Measurements from ENCODE around the gene SPTSSB. TPM values are rescaled to one million over a fixed set of nuclear protein-coding genes. Genes with fewer than 3 reads are reported as not detected.

Gene SPTSSB
- total and polyA plus RNA-seq, 2 experiments from 2014 or later = 23.5 to 33.5 TPM

DNA sequence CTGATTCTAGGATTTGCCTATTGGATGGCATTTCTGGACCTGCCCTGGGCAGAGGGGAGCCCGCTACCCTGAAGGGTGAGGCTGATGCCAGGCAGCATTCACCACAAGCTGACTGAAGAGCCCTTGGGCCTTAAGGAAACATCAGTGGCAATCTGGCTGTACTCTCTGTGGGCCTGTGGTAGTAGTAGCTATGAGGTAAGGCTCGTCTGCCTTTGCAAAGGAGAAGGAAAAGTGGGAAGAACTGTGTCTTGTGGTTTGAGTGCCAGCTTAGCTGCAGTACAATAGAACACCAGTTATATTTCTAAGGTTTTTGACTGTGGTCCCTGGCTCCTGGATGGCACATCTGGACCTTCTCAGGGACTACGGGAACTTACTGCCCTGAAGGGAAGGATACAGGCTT, 51.5 kb downstream of the SPTSSB start (continued):
- TF ChIP-seq, protein P1, sequence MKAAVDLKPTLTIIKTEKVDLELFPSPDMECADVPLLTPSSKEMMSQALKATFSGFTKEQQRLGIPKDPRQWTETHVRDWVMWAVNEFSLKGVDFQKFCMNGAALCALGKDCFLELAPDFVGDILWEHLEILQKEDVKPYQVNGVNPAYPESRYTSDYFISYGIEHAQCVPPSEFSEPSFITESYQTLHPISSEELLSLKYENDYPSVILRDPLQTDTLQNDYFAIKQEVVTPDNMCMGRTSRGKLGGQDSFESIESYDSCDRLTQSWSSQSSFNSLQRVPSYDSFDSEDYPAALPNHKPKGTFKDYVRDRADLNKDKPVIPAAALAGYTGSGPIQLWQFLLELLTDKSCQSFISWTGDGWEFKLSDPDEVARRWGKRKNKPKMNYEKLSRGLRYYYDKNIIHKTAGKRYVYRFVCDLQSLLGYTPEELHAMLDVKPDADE (IDR thresholded peaks at IDR 0.05) = no peak
- TF ChIP-seq, protein P2, sequence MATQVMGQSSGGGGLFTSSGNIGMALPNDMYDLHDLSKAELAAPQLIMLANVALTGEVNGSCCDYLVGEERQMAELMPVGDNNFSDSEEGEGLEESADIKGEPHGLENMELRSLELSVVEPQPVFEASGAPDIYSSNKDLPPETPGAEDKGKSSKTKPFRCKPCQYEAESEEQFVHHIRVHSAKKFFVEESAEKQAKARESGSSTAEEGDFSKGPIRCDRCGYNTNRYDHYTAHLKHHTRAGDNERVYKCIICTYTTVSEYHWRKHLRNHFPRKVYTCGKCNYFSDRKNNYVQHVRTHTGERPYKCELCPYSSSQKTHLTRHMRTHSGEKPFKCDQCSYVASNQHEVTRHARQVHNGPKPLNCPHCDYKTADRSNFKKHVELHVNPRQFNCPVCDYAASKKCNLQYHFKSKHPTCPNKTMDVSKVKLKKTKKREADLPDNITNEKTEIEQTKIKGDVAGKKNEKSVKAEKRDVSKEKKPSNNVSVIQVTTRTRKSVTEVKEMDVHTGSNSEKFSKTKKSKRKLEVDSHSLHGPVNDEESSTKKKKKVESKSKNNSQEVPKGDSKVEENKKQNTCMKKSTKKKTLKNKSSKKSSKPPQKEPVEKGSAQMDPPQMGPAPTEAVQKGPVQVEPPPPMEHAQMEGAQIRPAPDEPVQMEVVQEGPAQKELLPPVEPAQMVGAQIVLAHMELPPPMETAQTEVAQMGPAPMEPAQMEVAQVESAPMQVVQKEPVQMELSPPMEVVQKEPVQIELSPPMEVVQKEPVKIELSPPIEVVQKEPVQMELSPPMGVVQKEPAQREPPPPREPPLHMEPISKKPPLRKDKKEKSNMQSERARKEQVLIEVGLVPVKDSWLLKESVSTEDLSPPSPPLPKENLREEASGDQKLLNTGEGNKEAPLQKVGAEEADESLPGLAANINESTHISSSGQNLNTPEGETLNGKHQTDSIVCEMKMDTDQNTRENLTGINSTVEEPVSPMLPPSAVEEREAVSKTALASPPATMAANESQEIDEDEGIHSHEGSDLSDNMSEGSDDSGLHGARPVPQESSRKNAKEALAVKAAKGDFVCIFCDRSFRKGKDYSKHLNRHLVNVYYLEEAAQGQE (IDR thresholded peaks at IDR 0.05; ENCODE audit: unreplicated experiment) = no peak
- no peak for TF ChIP-seq NANOG (IDR thresholded peaks at IDR 0.05; ENCODE audit: borderline replicate concordance)
- TF ChIP-seq, protein P3, sequence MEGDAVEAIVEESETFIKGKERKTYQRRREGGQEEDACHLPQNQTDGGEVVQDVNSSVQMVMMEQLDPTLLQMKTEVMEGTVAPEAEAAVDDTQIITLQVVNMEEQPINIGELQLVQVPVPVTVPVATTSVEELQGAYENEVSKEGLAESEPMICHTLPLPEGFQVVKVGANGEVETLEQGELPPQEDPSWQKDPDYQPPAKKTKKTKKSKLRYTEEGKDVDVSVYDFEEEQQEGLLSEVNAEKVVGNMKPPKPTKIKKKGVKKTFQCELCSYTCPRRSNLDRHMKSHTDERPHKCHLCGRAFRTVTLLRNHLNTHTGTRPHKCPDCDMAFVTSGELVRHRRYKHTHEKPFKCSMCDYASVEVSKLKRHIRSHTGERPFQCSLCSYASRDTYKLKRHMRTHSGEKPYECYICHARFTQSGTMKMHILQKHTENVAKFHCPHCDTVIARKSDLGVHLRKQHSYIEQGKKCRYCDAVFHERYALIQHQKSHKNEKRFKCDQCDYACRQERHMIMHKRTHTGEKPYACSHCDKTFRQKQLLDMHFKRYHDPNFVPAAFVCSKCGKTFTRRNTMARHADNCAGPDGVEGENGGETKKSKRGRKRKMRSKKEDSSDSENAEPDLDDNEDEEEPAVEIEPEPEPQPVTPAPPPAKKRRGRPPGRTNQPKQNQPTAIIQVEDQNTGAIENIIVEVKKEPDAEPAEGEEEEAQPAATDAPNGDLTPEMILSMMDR (conservative IDR thresholded peaks at IDR 0.05; ENCODE audit: low read depth in 2 of 2) = no peak

DNA sequence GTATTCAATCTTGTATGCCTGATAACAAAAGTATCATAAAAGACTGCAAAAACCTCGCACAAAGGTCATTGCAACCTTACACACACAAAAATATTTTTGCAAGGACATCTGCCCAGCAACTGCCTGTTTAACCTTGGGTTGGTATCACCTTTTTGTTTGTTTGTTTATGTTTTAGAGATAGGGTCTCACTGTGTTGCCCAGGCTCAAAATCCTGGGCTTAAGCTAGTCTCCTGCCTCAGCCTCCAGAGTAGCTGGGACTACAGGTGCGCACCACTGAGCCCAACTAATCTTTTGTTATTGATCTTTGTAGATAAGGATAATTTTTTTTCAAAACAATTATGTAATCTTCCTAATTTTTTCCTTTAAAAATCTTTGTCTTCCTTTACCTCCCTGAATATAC, 54.2 kb downstream of the SPTSSB start:
- Histone ChIP-seq H3K4me2 (no peak overlapping the region), H3K27ac (ENCODE audit: low read depth) (no peak overlapping the region), H3K36me3 (ENCODE audit: insufficient read depth) (no peaks in the 10 kb centered on the region), H3F3A (replicated peaks; ENCODE audit: low read depth) (no peaks in the 10 kb centered on the region), H3K4me3 (no peak overlapping the region), H2AFZ (no peak overlapping the region), H4K20me1 (replicated peaks; ENCODE audit: insufficient read depth) (no peaks in the 10 kb centered on the region), H3K27me3 (ENCODE audit: insufficient read depth) (no peaks in the 10 kb centered on the region), H3K9me2 (ENCODE audit: insufficient read depth) (peaks cover 16% of the 10 kb centered on the region; the same call in 1 of the 2 replicates), H3K4me1 (ENCODE audit: insufficient read depth) (no peaks in the 10 kb centered on the region), H3K79me2 (replicated peaks; ENCODE audit: insufficient read depth) (no peaks in the 10 kb centered on the region)
- H3K27me3 Mint-ChIP-seq (ENCODE audit: insufficient read depth, low read depth, poor library complexity) = peaks cover 2% of the 10 kb centered on the region
- no peaks in the 10 kb centered on the region for H3K36me3 Mint-ChIP-seq (ENCODE audit: low read depth)
- DNase-seq (ENCODE audit: low spot score) (no peak), ATAC-seq (no peak)
- no peak overlapping the region for H3K4me3 Mint-ChIP-seq
- H3K4me1 Mint-ChIP-seq = no peaks in the 10 kb centered on the region
- H3K27ac Mint-ChIP-seq = no peak overlapping the region
- H3K9me3 Mint-ChIP-seq = no peaks in the 10 kb centered on the region; the same call in 2 of the 3 replicates
- TF ChIP-seq EZH2phosphoT487 (IDR thresholded peaks at IDR 0.05; ENCODE audit: unreplicated experiment) (no peak), EZH2 (IDR thresholded peaks at IDR 0.05; ENCODE audit: low read depth, unreplicated experiment) (no peak), ZNF114 (CRISPR knock-in tag; IDR thresholded peaks at IDR 0.05) (no peak), JUNB (IDR thresholded peaks at IDR 0.05; ENCODE audit: unreplicated experiment) (no peak)
- TF ChIP-seq, protein P2 (IDR thresholded peaks at IDR 0.05; ENCODE audit: unreplicated experiment) = no peak

Data from GM23338 (cell line).